Urinary bladder (tissue), 4 donors: Measurements from ENCODE around the gene SIK3. TPM values are rescaled to one million over a fixed set of nuclear protein-coding genes. Genes with fewer than 3 reads are reported as not detected.
"Not testable (repeated sequence)": the region's sequence is repeated elsewhere in the genome, so short reads cannot be mapped to it uniquely, and the experiment has no call there.

ENCODE experiments used
- DNase-seq: peaks from one replicate; pipeline ENCODE4 v3.0.0-alpha.2; 2015; ENCODE audit errors: extremely low spot score
- H3K27ac ChIP-seq: one replicate; pipeline ENCODE4 v1.5.1; 2013; ENCODE audit warnings: low read depth, mild to moderate bottlenecking, moderate library complexity
- H3K36me3 ChIP-seq: one replicate; pipeline ENCODE4 v1.6.1; 2013; ENCODE audit warnings: mild to moderate bottlenecking, moderate library complexity; ENCODE audit not compliant: insufficient read depth
- H3K4me1 ChIP-seq: one replicate; pipeline ENCODE4 v1.6.1; 2013; ENCODE audit warnings: mild to moderate bottlenecking, moderate library complexity; ENCODE audit not compliant: insufficient read depth
- H3K4me3 ChIP-seq: one replicate; pipeline ENCODE4 v1.5.1; 2013; ENCODE audit warnings: low read depth, low read length
- WGBS: extraction: QIAGEN DNeasy Blood & Tissue Kit; methylation state at CpG from one replicate; pipeline ENCODE4 v1.1.7; 2013; 5-methylcytosine and 5-hydroxymethylcytosine counted together
- polyA plus RNA-seq: library from polyadenylated mRNA; stranded (reverse); fragments of 200-250 nt; gene quantifications from one replicate; pipeline ENCODE4 v1.2.3, GENCODE V29; 2013
- total RNA-seq: library from RNA; depleted of rRNA; stranded (reverse); fragments of >200 nt; gene quantifications from one replicate; pipeline ENCODE4 v1.2.3, GENCODE V29; 2014
- donor health status: healthy with polysubstance abuse.
- donor health status: healthy.

The SIK3 gene
- total and polyA plus RNA-seq, 2 donors = 17.2 to 24.0 TPM

DNA sequence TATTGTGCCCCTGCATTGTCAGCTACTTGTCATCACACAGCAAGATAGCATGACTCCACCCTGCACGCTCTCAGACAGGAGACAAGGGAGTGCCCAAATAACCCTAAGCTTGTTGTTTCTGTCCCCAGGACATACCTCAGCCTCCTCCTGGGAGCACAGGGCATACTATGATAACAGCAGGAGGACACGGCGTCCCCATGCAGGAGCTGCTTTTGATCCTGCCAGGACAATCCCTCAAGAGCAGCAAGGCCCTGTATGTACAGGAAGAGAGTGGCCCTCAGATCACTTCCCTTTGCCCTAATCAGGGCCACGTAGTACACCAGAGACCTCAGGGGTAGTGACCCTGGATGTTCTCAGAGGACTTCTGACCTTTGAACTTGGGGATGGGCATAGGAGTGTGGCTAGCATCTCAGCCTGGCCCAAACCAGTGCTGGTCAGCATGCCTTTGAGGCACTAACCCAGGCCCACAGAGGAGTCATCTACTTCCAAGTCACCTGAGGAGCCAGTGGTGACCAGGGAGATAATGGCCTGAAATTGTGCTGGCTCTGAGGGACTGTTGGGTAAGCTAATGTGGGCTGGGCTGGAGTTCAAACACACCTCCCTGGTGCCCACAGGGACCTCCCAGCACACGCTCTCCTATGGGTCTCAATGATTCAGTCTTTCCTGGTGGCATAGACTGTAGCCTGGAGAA, 284.3 kb downstream of the SIK3 start:
- Histone ChIP-seq H3K27ac (no peak overlapping the region), H3K4me3 (no peak overlapping the region), H3K36me3 (no peaks in the 10 kb centered on the region), H3K4me1 (no peaks in the 10 kb centered on the region)
- 72% methylated on average over 5 of the region's 5 CpGs for WGBS
- no peak for DNase-seq

- no peaks in the 10 kb centered on the region for H3K4me1 ChIP-seq
- no peak for DNase-seq
- no peak overlapping the region for H3K4me3 ChIP-seq
- H3K36me3 ChIP-seq = no peaks in the 10 kb centered on the region
- H3K27ac ChIP-seq = no peak overlapping the region
- WGBS = 92% methylated on average over 1 of the region's 1 CpG
Observed at GRCh38 chr11:116813170-116813569, 285.1 kb downstream of the SIK3 start.

- H3K27ac ChIP-seq = no peak overlapping the region
- WGBS = 84% methylated on average over 4 of the region's 4 CpGs
- no peak overlapping the region for H3K4me3 ChIP-seq
- no peaks in the 10 kb centered on the region for H3K4me1 ChIP-seq
- no peaks in the 10 kb centered on the region for H3K36me3 ChIP-seq
- no peak for DNase-seq
Observed at GRCh38 chr11:116812109-116812508, 286.1 kb downstream of the SIK3 start.

- no peak overlapping the region for H3K27ac ChIP-seq
- no peaks in the 10 kb centered on the region for H3K36me3 ChIP-seq
- no peak for DNase-seq
- WGBS = 76% methylated on average over 3 of the region's 3 CpGs
- H3K4me1 ChIP-seq = no peaks in the 10 kb centered on the region
- H3K4me3 ChIP-seq = no peak overlapping the region
Observed at GRCh38 chr11:116811194-116811593, 287.0 kb downstream of the SIK3 start.

- Histone ChIP-seq H3K4me3 (no peak overlapping the region), H3K4me1 (no peaks in the 10 kb centered on the region), H3K36me3 (no peaks in the 10 kb centered on the region), H3K27ac (no peak overlapping the region)
- 79% methylated on average over 14 of the region's 14 CpGs for WGBS
- no peak for DNase-seq
Observed at GRCh38 chr11:116808262-116809175, 289.7 kb downstream of the SIK3 start.

- Histone ChIP-seq H3K36me3 (no peaks in the 10 kb centered on the region), H3K4me3 (no peak overlapping the region), H3K4me1 (no peaks in the 10 kb centered on the region), H3K27ac (no peak overlapping the region)
- no peak for DNase-seq
- 91% methylated on average over 6 of the region's 6 CpGs for WGBS
Observed at GRCh38 chr11:116807601-116808261, 290.5 kb downstream of the SIK3 start.

GRCh38 chr11:116804001-116804400, 294.2 kb downstream of the SIK3 start:
- no peak overlapping the region for H3K27ac ChIP-seq
- H3K4me3 ChIP-seq = no peak overlapping the region
- no peaks in the 10 kb centered on the region for H3K4me1 ChIP-seq
- 57% methylated on average over 3 of the region's 3 CpGs for WGBS
- no peak for DNase-seq
- no peaks in the 10 kb centered on the region for H3K36me3 ChIP-seq

DNA sequence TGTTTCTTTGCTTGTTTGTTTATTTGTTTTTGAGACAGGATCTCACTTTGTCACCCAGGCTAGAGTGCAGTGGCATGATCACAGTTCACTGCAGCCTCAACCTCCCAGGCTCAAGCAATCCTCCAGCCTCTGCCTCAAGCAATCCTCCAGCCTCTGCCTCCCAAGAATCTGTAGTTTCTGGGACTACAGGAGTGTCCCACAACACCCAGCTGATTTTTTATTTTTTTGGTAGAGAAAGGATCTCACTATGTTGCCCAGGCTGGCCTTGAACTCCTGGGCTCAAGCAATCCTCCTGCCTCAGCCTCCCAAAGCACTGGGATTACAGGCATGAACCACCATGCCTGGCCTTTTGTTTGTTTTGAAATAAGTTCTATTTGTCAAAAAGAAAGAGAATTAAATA, 296.6 kb downstream of the SIK3 start:
- H3K4me1 ChIP-seq, H3K4me3 ChIP-seq, H3K27ac ChIP-seq, DNase-seq, H3K36me3 ChIP-seq: not testable (repeated sequence)

DNA sequence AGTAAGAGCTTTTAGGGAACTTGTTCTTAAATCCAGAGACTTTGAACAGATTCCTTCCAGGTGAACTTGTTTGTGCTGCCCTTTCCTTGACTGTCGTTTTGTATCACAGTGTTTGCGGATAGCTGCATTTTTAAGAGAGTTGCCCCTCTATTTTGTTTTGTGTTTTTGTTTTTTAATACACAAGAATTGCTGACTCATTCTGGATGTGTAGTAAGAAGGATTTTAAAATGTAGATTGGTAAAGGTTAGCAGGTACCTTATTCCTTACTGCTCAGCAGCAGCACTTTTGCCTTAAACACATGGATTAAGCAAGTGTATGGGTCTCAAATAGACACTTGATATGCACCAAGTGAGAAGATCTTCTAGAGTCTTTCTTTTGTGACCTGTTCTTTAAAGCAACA, 297.6 kb downstream of the SIK3 start:
- H3K4me3 ChIP-seq = no peak overlapping the region
- WGBS = 92% methylated on average over 2 of the region's 2 CpGs
- no peak overlapping the region for H3K27ac ChIP-seq
- H3K4me1 ChIP-seq = no peaks in the 10 kb centered on the region
- no peaks in the 10 kb centered on the region for H3K36me3 ChIP-seq
- DNase-seq = no peak

GRCh38 chr11:116798368-116798767, 299.9 kb downstream of the SIK3 start:
- 81% methylated on average over 5 of the region's 5 CpGs for WGBS
- Histone ChIP-seq H3K4me1 (no peaks in the 10 kb centered on the region), H3K36me3 (no peaks in the 10 kb centered on the region), H3K4me3 (no peak overlapping the region), H3K27ac (no peak overlapping the region)
- no peak for DNase-seq

DNA sequence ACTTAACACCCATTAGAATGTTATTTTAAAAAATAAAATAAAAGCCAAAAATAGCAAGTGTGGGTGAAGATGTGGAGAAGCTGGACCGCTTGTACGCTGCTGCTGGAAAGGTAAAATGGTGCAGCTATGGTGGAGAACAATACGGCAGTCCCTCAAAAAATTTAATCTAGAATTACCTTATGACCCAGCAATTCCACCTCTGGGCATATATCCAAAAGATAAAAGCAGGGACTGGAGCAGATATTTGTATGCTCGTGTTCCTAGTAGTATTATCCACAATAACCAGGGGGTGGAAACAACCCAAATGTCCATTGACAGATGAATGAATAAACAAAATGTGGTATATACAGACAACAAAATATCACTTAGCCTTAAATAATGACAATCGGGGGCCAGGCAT, 300.4 kb downstream of the SIK3 start:
- Histone ChIP-seq H3K27ac (no peak overlapping the region), H3K4me3 (no peak overlapping the region)
- 76% methylated on average over 5 of the region's 5 CpGs for WGBS

GRCh38 chr11:116796548-116796947, 301.7 kb downstream of the SIK3 start:
- Histone ChIP-seq H3K36me3 (no peaks in the 10 kb centered on the region), H3K4me3 (no peak overlapping the region), H3K27ac (no peak overlapping the region), H3K4me1 (no peaks in the 10 kb centered on the region)
- DNase-seq = no peak
- 88% methylated on average over 1 of the region's 1 CpG for WGBS

More for the DNA sequence above, 300.4 kb downstream of the SIK3 start:
- Histone ChIP-seq H3K36me3 (no peaks in the 10 kb centered on the region), H3K4me1 (no peaks in the 10 kb centered on the region)
- DNase-seq = no peak

GRCh38 chr11:116794851-116795250, 303.4 kb downstream of the SIK3 start:
- Histone ChIP-seq H3K27ac (no peak overlapping the region), H3K4me1 (no peaks in the 10 kb centered on the region), H3K4me3 (no peak overlapping the region), H3K36me3 (no peaks in the 10 kb centered on the region)
- DNase-seq = no peak
- 85% methylated on average over 2 of the region's 2 CpGs for WGBS

GRCh38 chr11:116793772-116794097, 304.5 kb downstream of the SIK3 start:
- H3K4me1 ChIP-seq = no peaks in the 10 kb centered on the region
- H3K27ac ChIP-seq = no peak overlapping the region
- WGBS = 98% methylated on average over 1 of the region's 1 CpG
- no peaks in the 10 kb centered on the region for H3K36me3 ChIP-seq
- H3K4me3 ChIP-seq = no peak overlapping the region
- DNase-seq = no peak
